C1 segment of cervical spinal cord (tissue), 14 donors: ENCODE results near the gene DYNLRB1.

Experiments
- DNase-seq, 14 donors: peaks; one replicate each; lab custom pipeline; 2025; lab: John Stamatoyannopoulos, UW

Gene DYNLRB1

GRCh38 chr20:34577061-34577460 lies 60.8 kb downstream of the DYNLRB1 start:
- DNase-seq, result no peak

DNA sequence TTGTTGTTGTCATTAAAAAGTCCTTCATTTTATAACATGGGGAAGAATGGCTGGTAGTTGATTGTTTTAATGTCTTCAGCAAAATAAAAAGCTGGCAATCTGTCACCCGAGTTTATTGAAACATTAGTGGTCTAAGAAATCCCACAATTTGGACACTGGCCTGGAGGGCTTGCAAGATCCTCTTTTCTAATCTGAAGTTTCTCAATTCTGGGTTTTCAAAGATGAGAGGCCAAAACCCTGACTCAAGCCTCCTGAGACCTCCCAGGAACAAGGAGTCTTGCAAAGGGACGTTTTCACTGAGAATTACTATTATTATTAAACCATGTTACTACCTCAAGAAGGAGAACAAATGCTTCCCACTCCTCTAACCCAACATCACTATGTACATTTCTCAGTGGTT lies 61.8 kb downstream of the DYNLRB1 start:
- DNase-seq, result no peak

DNA sequence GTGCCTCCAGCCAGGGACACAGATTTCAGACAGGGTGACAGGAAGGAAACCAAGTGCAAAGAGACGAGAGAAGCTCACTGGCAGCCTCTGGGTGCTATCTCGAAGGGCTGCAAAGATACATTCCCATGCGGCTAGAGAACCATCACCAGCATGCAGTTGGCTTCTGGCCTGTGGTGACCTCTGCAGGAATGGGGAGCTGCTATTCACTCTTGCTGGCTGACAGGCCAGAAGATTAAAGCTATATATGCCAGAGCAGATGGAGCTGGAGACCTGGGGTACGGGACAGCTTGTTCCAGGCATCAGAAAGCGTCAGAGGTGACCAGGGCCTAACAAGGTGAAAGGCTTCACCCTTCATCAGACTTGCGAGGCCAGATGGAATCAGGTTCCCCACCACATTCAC lies 62.3 kb downstream of the DYNLRB1 start:
- DNase-seq, result peak in 3 of 14 donors; percentile 7 to 91 (median 21)

DNA sequence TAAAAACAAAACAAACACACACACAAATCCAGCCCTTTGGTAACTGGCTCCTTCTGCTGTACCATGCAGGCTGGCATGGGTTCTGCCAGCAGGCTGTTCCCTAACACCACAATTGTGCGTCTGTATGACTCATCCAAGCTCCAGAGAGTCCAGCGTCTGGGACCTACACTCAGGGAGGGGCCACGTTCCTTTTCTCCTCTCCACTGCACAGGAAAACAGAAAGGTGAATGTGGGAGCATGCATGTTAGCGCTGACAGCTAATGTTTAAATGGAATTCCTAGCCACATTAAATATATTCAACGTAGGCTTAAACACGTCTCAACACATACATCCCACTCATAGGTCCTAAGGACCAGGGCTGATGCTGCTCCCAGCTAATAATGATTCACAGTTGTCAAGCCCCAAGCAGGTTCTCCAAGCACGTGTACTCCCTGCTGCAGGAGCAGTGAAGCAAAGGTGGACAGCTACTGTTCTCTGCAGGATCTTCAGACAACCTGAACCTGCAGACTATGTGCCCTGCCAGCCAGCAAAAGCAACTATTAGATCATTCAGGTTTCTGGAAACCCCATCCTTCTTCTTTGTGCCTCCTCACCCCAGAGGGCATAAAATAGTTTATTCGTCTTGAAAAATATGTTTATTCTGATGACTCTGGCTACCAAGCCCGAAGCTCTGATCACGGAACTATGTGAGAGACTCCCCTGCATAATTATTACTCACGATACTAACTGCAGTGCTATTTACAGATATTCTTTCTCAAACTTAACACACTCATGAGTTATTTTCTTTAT lies 63.2 kb downstream of the DYNLRB1 start:
- peak in 12 of 14 donors; percentile 30 to 92 (median 62) for DNase-seq

DNA sequence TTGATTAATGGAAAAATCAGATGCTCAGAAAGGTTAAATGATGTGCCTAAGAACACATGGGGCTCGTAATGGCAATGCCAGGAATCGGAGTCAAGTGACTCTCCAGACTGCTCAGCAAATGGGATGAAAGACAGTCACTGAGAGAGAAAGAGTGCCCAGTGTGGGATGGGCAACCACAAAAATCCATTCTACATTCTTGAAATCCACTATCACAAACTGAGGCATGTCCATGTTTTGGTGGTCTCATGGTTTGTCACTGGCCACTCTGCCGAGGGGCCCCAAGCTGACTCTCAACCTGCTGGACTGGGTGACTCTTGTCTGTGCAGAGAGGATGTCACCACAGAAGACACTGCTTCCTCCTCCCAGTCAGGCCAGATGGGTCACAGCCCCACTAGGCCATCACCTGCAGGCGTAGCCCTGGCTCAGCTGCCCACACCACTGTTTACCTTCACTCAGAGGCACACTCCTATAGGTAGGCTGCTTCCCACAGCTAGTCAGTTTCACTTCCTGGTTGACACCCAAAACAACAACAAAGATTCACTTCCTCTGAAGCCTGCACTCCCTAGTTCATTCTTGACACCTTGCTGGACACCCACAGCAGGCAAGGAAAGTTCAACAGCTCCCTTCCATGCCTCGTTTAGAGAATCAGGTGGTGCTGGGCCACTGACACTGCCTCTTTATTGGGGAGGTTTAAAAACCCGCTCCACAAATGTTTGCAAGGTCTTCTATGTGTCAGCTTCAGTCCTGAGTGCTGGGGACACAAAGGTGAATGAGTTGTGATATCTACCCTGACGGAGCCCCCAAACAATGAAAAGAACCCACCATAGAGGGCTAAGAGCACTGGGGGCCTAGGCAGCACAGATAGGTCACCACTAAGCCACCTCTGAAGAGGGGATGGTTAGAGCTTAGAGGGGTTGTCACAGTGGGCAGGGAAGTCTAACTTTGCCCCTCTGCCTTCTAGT lies 64.0 kb downstream of the DYNLRB1 start:
- DNase-seq, result peak in 1 of 14 donors; percentile 16

DNA sequence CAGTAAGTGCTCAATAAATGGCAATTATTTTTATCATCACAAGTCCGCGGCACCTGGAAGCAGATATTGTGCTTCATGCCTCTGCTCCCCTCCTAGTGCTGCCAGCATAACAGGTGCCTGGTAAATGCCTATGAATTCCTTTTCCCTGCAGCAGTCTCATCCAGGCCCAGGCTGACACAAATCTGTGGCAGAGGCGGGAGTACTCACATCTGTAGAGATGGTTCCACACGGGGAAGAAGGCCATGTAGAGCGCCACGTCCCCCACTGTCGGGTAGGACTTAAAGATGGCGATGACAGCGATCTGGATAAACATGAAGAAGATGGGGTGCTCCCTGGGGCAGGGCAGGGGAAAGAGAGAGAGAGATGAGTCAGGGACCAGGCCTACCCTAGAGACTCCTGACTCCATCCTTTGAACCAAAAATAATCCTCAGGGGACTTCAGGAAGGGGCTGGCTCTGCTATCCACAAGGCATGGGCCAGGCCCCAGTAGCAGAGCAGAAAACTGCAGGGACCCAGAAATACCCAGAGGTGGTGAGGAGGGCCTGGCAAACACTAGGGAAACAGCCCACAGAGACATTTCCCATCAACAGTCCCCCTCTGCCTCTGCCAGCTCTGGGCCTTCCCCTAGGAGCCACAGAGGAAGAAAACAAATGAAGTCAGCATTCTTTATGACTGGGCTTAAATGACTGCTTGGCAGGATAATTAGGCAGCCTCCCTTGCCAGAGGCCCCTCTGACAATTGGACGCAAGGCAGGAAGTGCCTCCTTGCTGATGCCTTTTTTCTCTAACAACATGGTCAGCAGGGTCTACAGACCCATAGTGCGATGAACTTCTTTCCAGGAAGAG lies 65.3 kb downstream of the DYNLRB1 start:
- peak in 9 of 14 donors; percentile 5 to 81 (median 35) for DNase-seq

- DNase-seq, result peak in 1 of 14 donors; percentile 35
Measured at GRCh38 chr20:34582221-34582620, 66.0 kb downstream of the DYNLRB1 start.

GRCh38 chr20:34582911-34583310 lies 66.7 kb downstream of the DYNLRB1 start:
- DNase-seq, result no peak

DNA sequence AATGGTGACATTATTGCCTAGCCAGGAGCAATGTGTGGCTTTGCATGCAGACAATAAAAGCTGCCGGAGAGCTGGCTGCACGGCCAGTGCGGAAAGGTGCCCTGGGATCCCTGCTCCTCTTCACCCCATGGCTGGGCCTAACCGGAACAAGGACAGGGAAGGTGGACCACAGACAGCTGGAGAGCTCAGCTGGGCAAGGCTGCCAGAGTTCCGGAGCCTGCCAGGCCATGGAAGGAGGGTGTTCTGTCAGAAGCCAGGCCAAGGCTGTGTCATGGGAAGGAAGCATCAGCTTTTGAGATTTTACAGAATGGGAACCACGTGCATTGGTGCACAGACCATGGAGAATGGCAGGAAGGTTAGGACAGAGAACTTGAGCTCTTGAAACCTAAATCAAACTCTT lies 67.3 kb downstream of the DYNLRB1 start:
- DNase-seq, result peak in 1 of 14 donors; percentile 21

GRCh38 chr20:34585019-34585418 lies 68.8 kb downstream of the DYNLRB1 start:
- no peak for DNase-seq

DNA sequence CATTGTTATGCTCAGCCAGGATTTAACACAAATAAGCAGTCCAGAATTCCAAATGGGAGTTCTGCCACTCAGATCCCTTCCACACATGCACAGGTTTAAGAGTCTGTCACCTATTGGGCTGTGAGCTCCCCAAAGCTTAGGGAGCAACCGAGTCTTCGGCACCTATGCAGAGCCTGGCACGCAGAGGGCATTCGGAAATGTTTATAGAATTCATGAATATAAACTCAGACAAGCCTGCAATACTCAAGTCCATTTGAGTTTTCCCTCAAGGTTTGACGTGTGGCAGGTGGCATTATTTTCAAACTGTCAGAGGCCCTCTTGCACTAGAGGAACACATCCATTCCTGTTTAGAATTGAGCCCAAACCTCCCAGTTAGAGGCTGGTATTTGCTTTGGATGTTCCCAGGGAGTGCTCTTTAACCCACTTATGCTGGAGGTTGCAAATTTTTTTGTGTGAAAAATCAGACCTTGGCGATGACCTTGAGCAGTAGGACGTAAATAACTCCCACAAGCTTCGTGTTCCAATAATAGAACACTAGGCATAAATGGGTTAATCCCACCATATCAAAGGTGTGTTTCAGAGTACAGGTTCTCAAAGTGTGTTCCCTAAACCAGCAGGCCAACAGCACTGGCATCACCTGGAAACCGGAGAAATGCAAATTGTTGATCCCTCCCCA lies 70.4 kb downstream of the DYNLRB1 start:
- DNase-seq, result no peak
